GM12878 (cell line): Measurements from ENCODE around the gene ZNF771.

Source experiments
- ATF3 ChIP-seq: IDR thresholded peaks from 2 replicates; pipeline ENCODE4 v1.6.1; 2011; ENCODE audit warnings: low read depth, mild to moderate bottlenecking, low read length, moderate library complexity, borderline replicate concordance; ENCODE audit errors: extremely low read depth
- CTCF ChIP-seq, 3 experiments: IDR thresholded peaks in 2 of 3; conservative IDR thresholded peaks in 1 of 3; 2 replicates each; pipeline ENCODE4 v1.5.1; 2011; ENCODE audit warnings: low read depth in 3 of 3, low read length in 3 of 3, mild to moderate bottlenecking in 3 of 3, control low read depth in 2 of 3, moderate library complexity in 2 of 3, inconsistent platforms in 1 of 3, mixed read lengths in 1 of 3; ENCODE audit not compliant: control insufficient read depth in 2 of 3, insufficient read depth in 1 of 3; ENCODE audit errors: extremely low read depth in 1 of 3
- ETV6 ChIP-seq, 2 experiments: fragments of 450-650 bp in 1 of 2; IDR thresholded peaks in 1 of 2; conservative IDR thresholded peaks in 1 of 2; 2 replicates each; pipeline ENCODE4 v1.6.1; 2014; ENCODE audit warnings: antibody characterized with exemption in 1 of 2, borderline replicate concordance in 1 of 2, low read depth in 1 of 2, mild to moderate bottlenecking in 1 of 2, moderate library complexity in 1 of 2
- EZH2 ChIP-seq: IDR thresholded peaks from 2 replicates; pipeline ENCODE4 v1.6.1; 2012; ENCODE audit warnings: low read depth, mild to moderate bottlenecking, control low read depth, inconsistent platforms, low read length, borderline replicate concordance; ENCODE audit not compliant: control insufficient read depth
- FOS ChIP-seq: IDR thresholded peaks from 3 replicates; pipeline ENCODE4 v1.6.1; 2011; ENCODE audit warnings: borderline replicate concordance; ENCODE audit not compliant: insufficient read length; ENCODE audit errors: extremely low read depth
- JUND ChIP-seq: IDR thresholded peaks from 2 replicates; pipeline ENCODE4 v1.6.1; 2012; ENCODE audit warnings: low read depth, mild to moderate bottlenecking, low read length, improper control_type of control experiment, moderate library complexity
- MYC ChIP-seq: IDR thresholded peaks from 2 replicates; pipeline ENCODE4 v1.6.1; 2011; ENCODE audit warnings: mild to moderate bottlenecking, low read length, moderate library complexity, inconsistent platforms; ENCODE audit not compliant: insufficient read depth, insufficient replicate concordance, insufficient read length, severe bottlenecking
- NR2C1 ChIP-seq: fragments of 450-650 bp; IDR thresholded peaks from 2 replicates; pipeline ENCODE4 v1.6.1; 2017; ENCODE audit warnings: antibody characterized with exemption, mild to moderate bottlenecking, moderate library complexity
- POLR2AphosphoS5 ChIP-seq: IDR thresholded peaks from 2 replicates; pipeline ENCODE4 v1.6.1; 2011; ENCODE audit warnings: mild to moderate bottlenecking, low read length, inconsistent platforms
- RAD21 ChIP-seq: IDR thresholded peaks from 2 replicates; pipeline ENCODE4 v1.6.1; 2011; ENCODE audit warnings: mild to moderate bottlenecking, low read depth, low read length, moderate library complexity; ENCODE audit not compliant: insufficient read depth
- SUPT20H ChIP-seq: IDR thresholded peaks from 2 replicates; pipeline ENCODE4 v1.6.1; 2011; ENCODE audit warnings: low read depth, mild to moderate bottlenecking, low read length, moderate library complexity, borderline replicate concordance; ENCODE audit not compliant: control insufficient read depth
- TCF12 ChIP-seq: IDR thresholded peaks from 2 replicates; pipeline ENCODE4 v1.6.1; 2011; ENCODE audit warnings: low read depth, mild to moderate bottlenecking, low read length
- YY1 ChIP-seq: IDR thresholded peaks from 2 replicates; pipeline ENCODE4 v1.6.1; 2011; ENCODE audit warnings: low read depth, mild to moderate bottlenecking, low read length
- TF ChIP-seq, protein P1 (sequence below): IDR thresholded peaks from 2 replicates; pipeline ENCODE4 v1.6.1; 2011; ENCODE audit warnings: low read depth, low read length, improper control_type of control experiment, borderline replicate concordance

DNA sequence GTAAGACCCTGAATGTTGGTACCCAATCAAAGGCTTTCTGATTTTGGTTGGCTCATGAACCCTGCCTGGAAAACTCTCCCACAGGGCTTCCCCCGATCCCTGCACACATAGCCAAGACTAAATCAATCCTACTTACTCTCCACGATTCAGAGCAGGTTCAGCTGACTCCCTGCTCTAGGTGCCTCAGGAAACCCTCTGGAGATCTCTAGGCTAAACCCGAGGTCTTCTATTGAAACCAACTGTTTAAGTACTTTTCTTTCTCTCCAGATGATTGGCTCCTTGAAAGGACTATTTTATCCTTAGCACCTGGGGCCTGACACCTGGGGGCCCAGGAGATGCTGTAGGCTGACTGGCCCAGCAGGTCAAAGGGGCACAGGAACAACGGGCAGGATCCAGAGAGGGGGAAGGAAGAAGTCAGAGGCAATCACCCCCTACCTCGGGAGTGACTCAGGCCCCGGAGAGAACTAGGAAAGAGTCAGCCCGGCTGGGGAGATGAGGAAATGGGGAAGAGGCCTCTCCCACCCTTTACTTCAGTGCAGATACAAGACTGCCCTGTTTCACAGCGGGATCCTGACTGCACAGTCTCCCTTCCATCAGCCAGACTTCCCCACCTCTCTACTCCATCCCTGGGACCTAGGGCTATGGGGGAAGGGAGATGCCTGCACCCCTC, 39.1 kb upstream of the ZNF771 start:
- TF ChIP-seq ETV6 (conservative IDR thresholded peaks at IDR 0.05 in 1 of 2, IDR thresholded peaks at IDR 0.05 in 1 of 2; ENCODE audit: borderline replicate concordance in 1 of 2, low read depth in 1 of 2) (no peak), CTCF (IDR thresholded peaks at IDR 0.05 in 2 of 3, conservative IDR thresholded peaks at IDR 0.05 in 1 of 3; ENCODE audit: control insufficient read depth in 2 of 3, extremely low read depth in 1 of 3, insufficient read depth in 1 of 3, low read depth in 3 of 3, low read length in 3 of 3) (no peak), JUND (no peak), FOS (no peak), YY1 (no peak), SUPT20H (no peak), NR2C1 (no peak), EZH2 (no peak), ATF3 (no peak), RAD21 (no peak), POLR2AphosphoS5 (no peak), TCF12 (no peak), MYC (no peak)
- TF ChIP-seq, protein P1, sequence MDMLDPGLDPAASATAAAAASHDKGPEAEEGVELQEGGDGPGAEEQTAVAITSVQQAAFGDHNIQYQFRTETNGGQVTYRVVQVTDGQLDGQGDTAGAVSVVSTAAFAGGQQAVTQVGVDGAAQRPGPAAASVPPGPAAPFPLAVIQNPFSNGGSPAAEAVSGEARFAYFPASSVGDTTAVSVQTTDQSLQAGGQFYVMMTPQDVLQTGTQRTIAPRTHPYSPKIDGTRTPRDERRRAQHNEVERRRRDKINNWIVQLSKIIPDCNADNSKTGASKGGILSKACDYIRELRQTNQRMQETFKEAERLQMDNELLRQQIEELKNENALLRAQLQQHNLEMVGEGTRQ, result no peak
